Subcutaneous adipose tissue (tissue), 4 donors: ENCODE data around the gene NEGR1. TPM values are rescaled to one million over a fixed set of nuclear protein-coding genes. Genes with fewer than 3 reads are reported as not detected.

Experiments used
- total RNA-seq, 4 donors: library from RNA; depleted of rRNA; stranded (reverse); fragments of >200 nt; gene quantifications; one replicate each; pipeline ENCODE4 v1.1.0, GENCODE V29; 2016
- TF ChIP-seq, protein P1 (sequence below): fragments of 450-650 bp; IDR thresholded peaks from one replicate; pipeline ENCODE4 v1.5.1; 2016; ENCODE audit warnings: low read depth, mild to moderate bottlenecking, control low read depth, antibody characterized with exemption, moderate library complexity

The NEGR1 gene
- total RNA-seq, 4 donors from 2014 or later: 18.6 to 42.9 (median 35.3) TPM

DNA sequence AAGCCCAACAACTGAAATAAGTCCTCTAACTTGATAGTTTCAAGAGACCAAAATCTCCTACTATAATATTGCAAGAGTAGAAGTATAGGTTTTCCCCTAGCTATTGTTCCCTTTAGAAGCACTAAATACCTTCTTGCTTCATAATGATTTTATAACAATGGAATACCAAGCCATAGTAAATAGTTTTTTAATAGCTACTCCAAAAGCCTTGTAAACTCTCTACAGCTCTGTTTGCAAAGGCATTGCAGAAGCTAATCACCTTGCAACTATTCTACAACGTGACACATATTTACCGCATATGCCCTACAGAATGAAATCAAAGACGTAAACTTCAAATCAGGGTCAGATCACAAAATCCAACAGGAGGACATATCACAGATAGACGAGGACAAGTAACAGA lies 750.0 kb downstream of the NEGR1 start:
- TF ChIP-seq, protein P1, sequence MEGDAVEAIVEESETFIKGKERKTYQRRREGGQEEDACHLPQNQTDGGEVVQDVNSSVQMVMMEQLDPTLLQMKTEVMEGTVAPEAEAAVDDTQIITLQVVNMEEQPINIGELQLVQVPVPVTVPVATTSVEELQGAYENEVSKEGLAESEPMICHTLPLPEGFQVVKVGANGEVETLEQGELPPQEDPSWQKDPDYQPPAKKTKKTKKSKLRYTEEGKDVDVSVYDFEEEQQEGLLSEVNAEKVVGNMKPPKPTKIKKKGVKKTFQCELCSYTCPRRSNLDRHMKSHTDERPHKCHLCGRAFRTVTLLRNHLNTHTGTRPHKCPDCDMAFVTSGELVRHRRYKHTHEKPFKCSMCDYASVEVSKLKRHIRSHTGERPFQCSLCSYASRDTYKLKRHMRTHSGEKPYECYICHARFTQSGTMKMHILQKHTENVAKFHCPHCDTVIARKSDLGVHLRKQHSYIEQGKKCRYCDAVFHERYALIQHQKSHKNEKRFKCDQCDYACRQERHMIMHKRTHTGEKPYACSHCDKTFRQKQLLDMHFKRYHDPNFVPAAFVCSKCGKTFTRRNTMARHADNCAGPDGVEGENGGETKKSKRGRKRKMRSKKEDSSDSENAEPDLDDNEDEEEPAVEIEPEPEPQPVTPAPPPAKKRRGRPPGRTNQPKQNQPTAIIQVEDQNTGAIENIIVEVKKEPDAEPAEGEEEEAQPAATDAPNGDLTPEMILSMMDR: no peak

DNA sequence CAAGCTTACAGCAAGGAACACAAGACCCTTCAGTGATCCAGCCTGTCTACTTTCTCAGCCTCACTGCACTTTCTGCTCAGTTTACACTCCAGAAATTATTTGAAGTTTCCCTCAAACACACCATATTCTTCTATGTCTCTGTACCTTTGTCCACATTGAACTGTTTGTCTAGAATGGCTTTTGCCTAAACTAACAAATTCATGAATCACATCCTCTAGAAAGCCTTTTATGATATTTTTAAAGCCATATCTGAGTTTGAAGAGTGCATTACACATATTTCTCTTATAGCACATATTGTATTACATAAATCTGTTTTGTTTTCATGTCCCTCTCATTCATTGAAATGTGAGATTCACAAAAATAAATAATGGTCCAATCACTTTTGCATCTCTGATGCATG lies 755.5 kb downstream of the NEGR1 start:
- TF ChIP-seq, protein P1: no peak

DNA sequence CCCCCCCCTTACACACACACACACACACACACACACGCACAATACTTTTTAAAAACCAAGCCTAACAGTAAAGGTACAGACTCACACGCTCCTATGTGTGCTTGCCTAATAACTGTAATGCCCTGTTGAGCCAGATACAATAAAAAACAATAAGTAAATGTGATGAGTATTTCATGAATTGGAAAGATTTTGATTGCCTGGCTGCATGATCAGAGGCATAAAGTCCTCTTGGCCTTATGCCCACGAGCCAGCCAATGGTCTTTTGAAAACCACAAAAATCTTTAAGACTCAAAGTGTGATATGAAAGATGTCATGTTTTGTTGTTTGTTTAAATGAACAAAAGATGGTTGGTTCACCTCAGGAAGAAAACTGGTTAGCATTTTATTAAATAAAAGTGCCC lies 759.6 kb downstream of the NEGR1 start:
- TF ChIP-seq, protein P1: no peak

DNA sequence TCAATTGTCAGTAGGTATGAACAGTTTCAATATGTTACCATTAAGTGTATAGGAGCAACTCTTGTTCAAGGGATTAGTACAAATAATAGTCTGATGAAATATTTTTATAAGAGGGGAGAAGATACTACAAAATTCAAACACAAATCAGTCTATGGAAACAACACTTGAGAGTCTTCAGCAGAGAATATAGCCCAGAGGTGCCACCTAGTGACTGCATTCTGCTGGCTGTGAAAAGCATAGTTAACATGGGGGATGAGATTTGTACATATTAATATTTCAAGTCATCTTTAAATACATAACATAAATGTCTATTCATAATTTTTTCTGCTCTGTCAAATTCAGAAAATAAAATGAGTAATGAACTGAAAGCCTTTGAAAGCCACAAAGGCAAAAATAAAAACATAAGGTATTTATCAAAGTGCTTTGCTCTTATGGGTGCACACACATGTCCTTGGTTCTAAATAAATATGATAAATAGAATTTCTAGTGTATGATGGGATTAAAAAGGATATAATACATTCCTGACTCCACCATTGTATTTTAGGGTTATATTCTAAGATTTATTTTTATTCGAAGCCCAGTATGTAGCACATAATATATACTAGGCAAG lies 760.6 kb downstream of the NEGR1 start:
- TF ChIP-seq, protein P1: no peak

DNA sequence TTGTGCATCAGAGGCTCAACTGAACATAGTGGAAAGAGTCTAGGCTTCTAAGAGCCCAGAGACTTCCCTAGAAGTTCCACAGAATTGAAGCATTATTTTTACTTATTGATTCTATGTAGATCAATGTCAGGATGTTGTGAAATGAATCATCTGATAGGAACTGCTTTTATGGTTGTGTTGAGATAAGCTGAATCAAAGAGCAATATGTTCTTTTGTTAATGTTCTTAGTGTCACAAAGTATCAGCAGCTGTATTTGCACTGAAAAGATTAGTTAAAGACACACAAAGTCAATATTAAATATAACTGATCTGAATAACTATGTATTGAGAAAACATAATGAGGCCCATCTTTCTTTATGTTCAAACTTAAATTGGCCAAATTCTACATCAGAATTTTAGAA lies 770.8 kb downstream of the NEGR1 start:
- TF ChIP-seq, protein P1: no peak

GRCh38 chr1:71510725-71511124 lies 771.6 kb downstream of the NEGR1 start:
- TF ChIP-seq, protein P1: no peak

DNA sequence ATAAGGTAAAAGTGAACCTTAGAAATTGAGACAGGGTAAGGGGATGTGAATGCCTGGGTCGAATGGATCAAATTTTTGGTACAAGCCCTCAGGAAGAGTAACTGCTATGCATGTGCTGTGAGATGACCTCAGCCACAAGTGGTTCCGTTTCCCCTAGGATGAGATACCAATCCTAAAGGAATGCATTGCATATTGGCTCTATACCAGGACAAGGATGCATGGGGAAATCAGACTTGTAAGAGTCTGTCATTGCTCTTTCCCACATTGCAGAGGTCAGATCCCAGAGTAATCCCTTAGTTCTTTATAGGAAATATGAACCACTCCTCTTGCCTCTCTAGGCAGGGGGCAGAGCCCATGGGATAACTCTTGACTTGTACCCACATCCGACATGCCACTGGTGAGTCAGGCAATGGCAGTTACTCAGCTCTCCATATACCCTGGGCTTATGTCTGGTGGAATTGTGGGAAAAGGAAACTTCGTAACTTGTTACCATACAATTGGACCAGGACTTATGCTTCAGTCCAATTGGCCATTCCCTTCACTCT lies 773.2 kb downstream of the NEGR1 start:
- TF ChIP-seq, protein P1: no peak
